ENCODE measurements around the gene LMF1.

DNA sequence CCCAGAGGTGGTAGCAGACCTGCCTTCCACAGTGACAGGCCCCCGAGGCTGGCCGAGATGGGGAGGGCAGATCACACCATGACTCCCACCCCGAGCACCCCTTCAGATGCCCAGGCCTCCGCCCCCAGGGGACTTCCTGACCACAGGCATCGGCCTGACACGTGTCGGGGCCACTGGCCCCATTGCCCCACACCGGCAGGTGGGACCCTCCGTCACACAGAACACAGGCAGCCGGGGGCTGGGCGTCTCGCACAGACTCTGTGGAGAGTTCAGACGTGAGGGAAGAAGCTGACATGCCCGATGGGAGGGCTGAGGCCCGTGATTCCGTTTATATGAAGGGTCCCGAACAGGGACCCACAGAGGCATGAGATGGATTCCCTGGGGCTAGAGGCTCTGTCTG is 118.9 kb downstream of the LMF1 start:
- no peak for TF ChIP-seq POLR2A (IDR thresholded peaks at IDR 0.05; ENCODE audit: low read depth, low read length)
- TF ChIP-seq SPI1 (IDR thresholded peaks at IDR 0.05; ENCODE audit: low read depth, low read length), result no peak
- TF ChIP-seq POLR2AphosphoS5 (IDR thresholded peaks at IDR 0.05; ENCODE audit: low read depth, low read length), result no peak
- TF ChIP-seq TAF1 (IDR thresholded peaks at IDR 0.05; ENCODE audit: low read depth, low read length), result no peak
- TF ChIP-seq POU2F2 (IDR thresholded peaks at IDR 0.05; ENCODE audit: low read depth, low read length), result no peak
- no peak for TF ChIP-seq PAX5 (IDR thresholded peaks at IDR 0.05; ENCODE audit: insufficient read depth, low read length, severe bottlenecking)

Data from GM12891 (cell line).